ENCODE data around the gene RBM44.

The RBM44 gene

DNA sequence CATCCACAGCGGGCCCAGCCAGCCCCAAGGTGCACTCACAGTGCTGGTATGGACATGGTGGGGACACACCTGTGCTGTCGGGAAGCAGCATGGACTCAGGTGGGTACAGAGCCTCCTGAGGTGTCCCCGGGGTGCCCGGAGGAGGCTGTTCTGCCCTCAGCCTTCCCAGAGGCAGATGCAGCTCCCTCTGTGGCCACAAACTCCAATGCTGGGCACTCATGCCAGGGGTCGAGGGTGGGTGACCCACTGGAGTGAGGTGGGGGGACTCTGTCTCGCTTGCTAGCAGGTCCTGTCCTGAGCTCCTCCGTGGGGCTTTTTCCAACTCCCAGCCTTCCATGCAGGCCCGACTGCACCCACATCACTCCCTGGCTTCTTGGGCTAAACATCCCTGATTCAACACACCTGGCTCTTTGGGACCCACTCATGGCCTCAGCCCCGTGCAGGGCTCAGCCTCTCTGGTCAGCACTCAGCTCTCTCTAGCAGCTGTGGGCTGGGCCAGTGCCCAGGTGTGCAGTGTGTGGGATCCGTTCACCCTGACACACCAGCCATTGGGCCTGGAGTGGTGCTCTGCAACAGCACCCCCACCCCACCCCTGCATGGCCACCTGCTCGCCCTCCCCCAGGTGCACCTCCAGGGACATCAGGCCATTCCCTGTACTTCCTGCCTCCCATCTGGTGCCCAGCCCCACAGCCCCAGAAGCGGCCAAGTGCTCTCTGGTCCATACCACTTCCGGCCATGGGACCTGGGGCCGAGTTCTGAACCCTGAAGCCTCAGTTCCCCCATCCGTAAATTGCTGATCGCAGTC, 76.9 kb downstream of the RBM44 start:
- peaks cover 71% of the 10 kb centered on the region for H3K4me1 ChIP-seq (ENCODE audit: control insufficient read depth, insufficient read depth, low read length)
- H3K4me2 ChIP-seq (ENCODE audit: low read length): peak overlapping the region; percentile 72
- H3K4me3 ChIP-seq (ENCODE audit: low read length): peak overlapping the region; percentile 36
- no peaks in the 10 kb centered on the region for H3K9me3 ChIP-seq (replicated peaks; ENCODE audit: low read length)
- H3K9ac ChIP-seq (ENCODE audit: low read depth, low read length): peak overlapping the region; percentile 71
- peaks cover 7% of the 10 kb centered on the region for H3K36me3 ChIP-seq (ENCODE audit: insufficient read depth, low read length)
- H3K27me3 ChIP-seq (ENCODE audit: control insufficient read depth, insufficient read depth, low read length): no peaks in the 10 kb centered on the region

- no peak overlapping the region for H3K9ac ChIP-seq (ENCODE audit: low read depth, low read length)
- H3K4me1 ChIP-seq (ENCODE audit: control insufficient read depth, insufficient read depth, low read length): peaks cover 67% of the 10 kb centered on the region
- peaks cover 10% of the 10 kb centered on the region for H3K36me3 ChIP-seq (ENCODE audit: insufficient read depth, low read length)
- no peak overlapping the region for H3K4me2 ChIP-seq (ENCODE audit: low read length)
- no peaks in the 10 kb centered on the region for H3K27me3 ChIP-seq (ENCODE audit: control insufficient read depth, insufficient read depth, low read length)
- no peaks in the 10 kb centered on the region for H3K9me3 ChIP-seq (replicated peaks; ENCODE audit: low read length)
- no peak overlapping the region for H3K4me3 ChIP-seq (ENCODE audit: low read length)
Measured at GRCh38 chr2:237876061-237876526, 77.5 kb downstream of the RBM44 start.

DNA sequence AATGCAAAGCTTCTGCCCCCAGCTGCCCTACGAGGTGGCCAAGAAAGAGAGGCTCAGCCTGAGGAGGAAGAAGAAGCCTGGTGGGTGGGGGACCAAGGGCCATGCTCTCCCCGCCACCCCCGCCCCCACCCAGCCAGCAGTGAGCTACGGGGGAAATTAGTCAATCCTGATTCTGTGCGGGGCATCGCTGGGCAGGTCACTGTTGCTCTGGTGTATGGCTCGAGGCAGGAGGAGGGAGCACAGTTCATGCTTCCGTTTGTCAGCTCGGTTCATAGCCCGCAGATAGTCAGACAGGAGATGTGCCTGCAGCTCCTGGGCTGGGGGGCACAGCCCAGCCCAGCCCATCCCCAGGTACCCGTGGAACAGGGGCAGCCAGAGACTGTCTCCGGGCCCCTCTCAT, 78.0 kb downstream of the RBM44 start:
- Histone ChIP-seq H3K36me3 (ENCODE audit: insufficient read depth, low read length) (peaks cover 10% of the 10 kb centered on the region), H3K9me3 (replicated peaks; ENCODE audit: low read length) (no peaks in the 10 kb centered on the region), H3K27me3 (ENCODE audit: control insufficient read depth, insufficient read depth, low read length) (no peaks in the 10 kb centered on the region), H3K4me2 (ENCODE audit: low read length) (no peak overlapping the region), H3K4me1 (ENCODE audit: control insufficient read depth, insufficient read depth, low read length) (peaks cover 64% of the 10 kb centered on the region), H3K9ac (ENCODE audit: low read depth, low read length) (no peak overlapping the region), H3K4me3 (ENCODE audit: low read length) (no peak overlapping the region)

GRCh38 chr2:237876951-237877491, 78.4 kb downstream of the RBM44 start:
- no peak overlapping the region for H3K4me2 ChIP-seq (ENCODE audit: low read length)
- H3K27me3 ChIP-seq (ENCODE audit: control insufficient read depth, insufficient read depth, low read length): no peaks in the 10 kb centered on the region
- H3K9ac ChIP-seq (ENCODE audit: low read depth, low read length): no peak overlapping the region
- no peaks in the 10 kb centered on the region for H3K9me3 ChIP-seq (replicated peaks; ENCODE audit: low read length)
- peaks cover 10% of the 10 kb centered on the region for H3K36me3 ChIP-seq (ENCODE audit: insufficient read depth, low read length)
- H3K4me1 ChIP-seq (ENCODE audit: control insufficient read depth, insufficient read depth, low read length): peaks cover 64% of the 10 kb centered on the region
- no peak overlapping the region for H3K4me3 ChIP-seq (ENCODE audit: low read length)

- Histone ChIP-seq H3K9ac (ENCODE audit: low read depth, low read length) (peak overlapping the region; percentile 75), H3K4me3 (ENCODE audit: low read length) (no peak overlapping the region), H3K36me3 (ENCODE audit: insufficient read depth, low read length) (peaks cover 10% of the 10 kb centered on the region), H3K27me3 (ENCODE audit: control insufficient read depth, insufficient read depth, low read length) (no peaks in the 10 kb centered on the region), H3K4me2 (ENCODE audit: low read length) (no peak overlapping the region), H3K9me3 (replicated peaks; ENCODE audit: low read length) (no peaks in the 10 kb centered on the region), H3K4me1 (ENCODE audit: control insufficient read depth, insufficient read depth, low read length) (peaks cover 60% of the 10 kb centered on the region)
Measured at GRCh38 chr2:237877576-237878307, 79.2 kb downstream of the RBM44 start.

- Histone ChIP-seq H3K4me3 (ENCODE audit: low read length) (peak overlapping the region; percentile 43), H3K27me3 (ENCODE audit: control insufficient read depth, insufficient read depth, low read length) (no peaks in the 10 kb centered on the region), H3K9ac (ENCODE audit: low read depth, low read length) (peak overlapping the region; percentile 75), H3K4me1 (ENCODE audit: control insufficient read depth, insufficient read depth, low read length) (peaks cover 53% of the 10 kb centered on the region), H3K9me3 (replicated peaks; ENCODE audit: low read length) (no peaks in the 10 kb centered on the region), H3K4me2 (ENCODE audit: low read length) (peak overlapping the region; percentile 75), H3K36me3 (ENCODE audit: insufficient read depth, low read length) (peaks cover 10% of the 10 kb centered on the region)
Measured at GRCh38 chr2:237878321-237879057, 79.9 kb downstream of the RBM44 start.

- no peak overlapping the region for H3K4me3 ChIP-seq (ENCODE audit: low read length)
- H3K4me2 ChIP-seq (ENCODE audit: low read length): peak overlapping the region; percentile 75
- peaks cover 10% of the 10 kb centered on the region for H3K36me3 ChIP-seq (ENCODE audit: insufficient read depth, low read length)
- H3K27me3 ChIP-seq (ENCODE audit: control insufficient read depth, insufficient read depth, low read length): no peaks in the 10 kb centered on the region
- no peaks in the 10 kb centered on the region for H3K9me3 ChIP-seq (replicated peaks; ENCODE audit: low read length)
- H3K9ac ChIP-seq (ENCODE audit: low read depth, low read length): peak overlapping the region; percentile 75
- H3K4me1 ChIP-seq (ENCODE audit: control insufficient read depth, insufficient read depth, low read length): peaks cover 47% of the 10 kb centered on the region
Measured at GRCh38 chr2:237879058-237879430, 80.5 kb downstream of the RBM44 start.

DNA sequence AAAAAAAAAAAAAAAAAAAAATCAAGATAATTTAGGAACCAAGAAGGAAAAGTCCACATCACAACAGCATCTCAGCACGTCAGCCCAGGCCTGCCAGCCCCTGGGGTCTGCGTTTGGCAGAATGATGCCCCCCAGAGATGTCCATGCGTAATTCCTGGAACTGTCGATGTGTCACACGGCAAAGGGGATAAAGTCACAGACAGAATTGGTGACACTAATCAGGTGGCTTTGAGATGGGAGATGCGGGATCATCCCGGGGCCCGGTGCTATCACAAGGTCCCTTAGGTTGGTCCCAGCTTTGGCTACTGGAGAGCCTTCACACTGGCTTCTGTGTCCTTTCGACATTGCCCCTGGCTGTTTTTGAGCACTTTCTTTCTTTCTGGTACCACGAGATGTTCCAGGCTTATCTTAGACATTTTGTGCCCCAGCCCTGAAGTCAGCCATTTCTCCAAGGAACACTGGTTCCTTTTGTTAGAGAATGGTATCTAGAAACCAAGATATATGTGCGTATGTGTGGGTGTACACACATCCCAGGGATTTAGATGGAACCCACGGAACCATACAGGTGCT, 81.5 kb downstream of the RBM44 start:
- Histone ChIP-seq H3K27me3 (ENCODE audit: control insufficient read depth, insufficient read depth, low read length) (no peaks in the 10 kb centered on the region), H3K9me3 (replicated peaks; ENCODE audit: low read length) (no peaks in the 10 kb centered on the region), H3K9ac (ENCODE audit: low read depth, low read length) (no peak overlapping the region), H3K4me1 (ENCODE audit: control insufficient read depth, insufficient read depth, low read length) (peaks cover 37% of the 10 kb centered on the region), H3K4me2 (ENCODE audit: low read length) (no peak overlapping the region), H3K4me3 (ENCODE audit: low read length) (no peak overlapping the region), H3K36me3 (ENCODE audit: insufficient read depth, low read length) (peaks cover 10% of the 10 kb centered on the region)

DNA sequence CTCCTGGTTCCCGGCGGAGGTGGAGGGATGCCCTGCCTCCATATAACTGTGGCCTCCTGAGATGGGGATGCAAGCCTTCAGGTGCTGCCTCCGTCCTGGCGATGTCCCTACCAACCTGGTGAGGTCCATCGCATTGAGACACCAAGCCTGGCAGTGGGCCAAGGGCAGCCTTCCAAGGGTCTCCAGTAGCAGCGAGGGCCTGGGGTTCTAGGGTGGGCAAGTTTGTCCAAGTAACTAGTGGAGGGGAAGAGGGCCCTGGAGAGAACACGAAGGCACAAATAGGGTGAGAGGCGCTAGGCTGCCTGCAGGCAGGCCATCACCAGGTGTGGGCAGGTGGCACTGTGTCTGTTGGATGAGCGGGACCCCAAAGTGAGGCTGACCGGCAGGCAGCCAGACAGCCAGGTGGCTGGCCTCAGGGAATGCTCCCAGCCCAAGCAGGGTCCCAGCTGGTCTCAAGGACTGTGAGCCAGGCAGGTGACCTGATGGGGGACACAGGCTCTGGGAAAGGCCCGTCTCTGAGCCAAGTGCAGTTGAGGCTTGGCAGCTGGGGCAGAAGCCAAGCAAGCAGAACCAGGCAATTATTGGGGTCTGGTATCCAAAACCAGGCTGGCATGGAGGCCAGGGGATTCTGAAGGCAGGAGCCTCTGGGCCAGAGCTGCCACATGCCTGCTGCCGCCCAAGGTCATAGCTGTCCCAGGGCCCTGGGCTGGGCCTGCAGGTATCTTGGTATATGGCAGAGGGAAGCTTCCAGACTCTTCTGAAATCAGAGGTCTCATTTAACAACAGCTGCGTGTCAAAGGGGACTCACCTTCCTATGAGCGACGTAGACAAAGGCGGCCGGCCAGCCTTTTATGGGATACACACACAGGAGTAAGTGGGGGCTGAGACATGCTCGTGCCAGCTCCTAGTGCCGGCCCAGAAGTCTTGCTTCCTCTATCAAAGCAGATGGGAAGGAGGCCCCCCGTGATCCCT, 84.2 kb downstream of the RBM44 start:
- Histone ChIP-seq H3K27me3 (ENCODE audit: control insufficient read depth, insufficient read depth, low read length) (no peaks in the 10 kb centered on the region), H3K4me1 (ENCODE audit: control insufficient read depth, insufficient read depth, low read length) (peaks cover 35% of the 10 kb centered on the region), H3K9me3 (replicated peaks; ENCODE audit: low read length) (no peaks in the 10 kb centered on the region), H3K4me2 (ENCODE audit: low read length) (no peak overlapping the region), H3K36me3 (ENCODE audit: insufficient read depth, low read length) (peaks cover 7% of the 10 kb centered on the region), H3K4me3 (ENCODE audit: low read length) (no peak overlapping the region), H3K9ac (ENCODE audit: low read depth, low read length) (no peak overlapping the region)

DNA sequence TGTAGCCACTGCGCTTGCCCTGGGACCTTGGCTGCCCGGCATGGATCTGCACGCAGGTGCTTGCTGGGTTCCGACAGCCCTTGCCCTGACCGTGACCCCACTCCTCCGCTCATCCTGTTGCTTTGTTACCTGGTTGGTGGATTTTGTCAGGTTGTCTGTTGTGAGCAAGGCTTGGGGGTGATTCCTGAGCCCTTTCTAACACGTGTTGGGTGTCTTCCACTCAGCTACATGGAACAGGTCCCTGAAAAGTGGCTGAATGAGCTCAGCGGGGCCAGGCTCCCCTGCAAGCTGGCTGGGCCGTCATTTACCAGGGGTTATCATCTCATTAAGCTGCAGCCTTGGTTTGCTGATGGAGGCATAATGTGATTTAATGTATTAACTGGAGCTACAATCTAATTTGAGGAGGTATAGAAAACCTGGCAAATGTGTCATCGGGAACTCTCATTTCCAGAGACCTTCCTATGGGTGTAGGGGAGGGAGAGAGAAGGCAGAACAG, 85.4 kb downstream of the RBM44 start:
- Histone ChIP-seq H3K9ac (ENCODE audit: low read depth, low read length) (no peak overlapping the region), H3K4me3 (ENCODE audit: low read length) (no peak overlapping the region), H3K9me3 (replicated peaks; ENCODE audit: low read length) (no peaks in the 10 kb centered on the region), H3K27me3 (ENCODE audit: control insufficient read depth, insufficient read depth, low read length) (no peaks in the 10 kb centered on the region), H3K36me3 (ENCODE audit: insufficient read depth, low read length) (peaks cover 5% of the 10 kb centered on the region), H3K4me2 (ENCODE audit: low read length) (no peak overlapping the region), H3K4me1 (ENCODE audit: control insufficient read depth, insufficient read depth, low read length) (peaks cover 35% of the 10 kb centered on the region)
